ENCODE results near the gene SLC26A11.
"Not testable (repeated sequence)": the region's sequence is repeated elsewhere in the genome, so short reads cannot be mapped to it uniquely, and the experiment has no call there.

SLC26A11 gene

DNA sequence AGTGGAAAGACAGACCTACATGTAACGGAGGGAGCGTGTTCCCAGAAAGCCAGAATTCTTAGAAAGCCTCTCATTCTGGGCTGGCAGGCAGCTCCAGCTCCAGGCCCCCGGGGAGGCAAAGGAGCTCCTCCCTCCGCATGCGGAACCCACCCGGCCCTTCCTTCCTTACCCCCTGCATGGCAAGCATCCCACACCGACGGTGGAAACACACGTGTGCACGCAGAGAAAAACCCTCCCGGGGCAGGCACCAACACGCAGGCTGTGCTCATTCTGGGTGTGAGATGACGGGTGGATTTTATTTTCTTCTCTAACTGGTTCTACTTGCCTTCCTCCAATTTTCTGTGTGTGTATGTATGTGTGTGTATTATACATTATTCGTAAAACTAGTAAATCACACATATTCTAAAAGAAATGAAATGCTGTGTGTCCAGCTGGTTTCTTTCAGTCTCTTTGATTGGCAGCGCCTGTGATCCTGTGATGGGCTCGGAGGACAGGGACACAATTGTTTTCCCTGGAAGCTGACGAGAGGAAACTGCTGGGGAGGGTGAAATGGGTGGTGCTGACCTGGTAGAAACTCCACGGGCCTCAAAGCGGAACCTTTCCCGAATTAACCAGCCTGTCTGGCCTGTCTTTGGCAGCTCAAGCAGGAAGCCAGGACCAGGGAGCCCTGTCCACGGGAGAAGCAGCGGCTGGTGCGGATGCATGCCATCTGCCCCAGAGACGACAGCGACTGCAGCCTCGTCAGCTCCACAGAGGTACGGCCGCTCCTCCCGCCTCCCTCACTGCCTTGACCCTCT, 28.2 kb upstream of the SLC26A11 start:
- TF ChIP-seq, protein P1, sequence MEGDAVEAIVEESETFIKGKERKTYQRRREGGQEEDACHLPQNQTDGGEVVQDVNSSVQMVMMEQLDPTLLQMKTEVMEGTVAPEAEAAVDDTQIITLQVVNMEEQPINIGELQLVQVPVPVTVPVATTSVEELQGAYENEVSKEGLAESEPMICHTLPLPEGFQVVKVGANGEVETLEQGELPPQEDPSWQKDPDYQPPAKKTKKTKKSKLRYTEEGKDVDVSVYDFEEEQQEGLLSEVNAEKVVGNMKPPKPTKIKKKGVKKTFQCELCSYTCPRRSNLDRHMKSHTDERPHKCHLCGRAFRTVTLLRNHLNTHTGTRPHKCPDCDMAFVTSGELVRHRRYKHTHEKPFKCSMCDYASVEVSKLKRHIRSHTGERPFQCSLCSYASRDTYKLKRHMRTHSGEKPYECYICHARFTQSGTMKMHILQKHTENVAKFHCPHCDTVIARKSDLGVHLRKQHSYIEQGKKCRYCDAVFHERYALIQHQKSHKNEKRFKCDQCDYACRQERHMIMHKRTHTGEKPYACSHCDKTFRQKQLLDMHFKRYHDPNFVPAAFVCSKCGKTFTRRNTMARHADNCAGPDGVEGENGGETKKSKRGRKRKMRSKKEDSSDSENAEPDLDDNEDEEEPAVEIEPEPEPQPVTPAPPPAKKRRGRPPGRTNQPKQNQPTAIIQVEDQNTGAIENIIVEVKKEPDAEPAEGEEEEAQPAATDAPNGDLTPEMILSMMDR (conservative IDR thresholded peaks at IDR 0.05; ENCODE audit: control insufficient read depth, insufficient read depth, low read depth, low read length) = no peak
- no peak for DNase-seq (ENCODE audit: low read depth)
- H3K4me3 ChIP-seq (ENCODE audit: control insufficient read depth, low read depth, low read length) = no peak overlapping the region

DNA sequence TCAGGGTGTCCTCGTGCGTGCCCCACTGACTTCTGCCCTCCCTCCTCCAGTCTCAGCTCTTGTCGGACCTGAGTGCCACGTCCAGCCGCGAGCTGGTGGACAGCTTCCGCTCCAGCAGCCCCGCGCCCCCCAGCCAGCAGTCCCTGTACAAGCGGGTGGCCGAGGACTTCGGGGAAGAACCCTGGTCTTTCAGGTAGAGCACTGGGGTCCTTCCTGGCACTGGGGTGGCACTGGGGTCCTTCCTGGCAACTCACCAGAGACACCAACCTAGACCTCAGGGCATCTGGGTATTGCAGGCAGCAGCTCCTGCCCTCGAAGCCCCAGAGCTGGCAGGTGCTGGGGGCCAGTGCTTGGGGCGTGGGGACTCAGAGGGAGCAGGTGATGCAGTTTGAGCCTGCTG, 25.1 kb upstream of the SLC26A11 start:
- H3K4me3 ChIP-seq (ENCODE audit: control insufficient read depth, low read depth, low read length) = no peak overlapping the region
- no peak for DNase-seq (ENCODE audit: low read depth)
- TF ChIP-seq, protein P1 (conservative IDR thresholded peaks at IDR 0.05; ENCODE audit: control insufficient read depth, insufficient read depth, low read depth, low read length) = no peak

- H3K4me3 ChIP-seq (ENCODE audit: control insufficient read depth, low read depth, low read length) = no peak overlapping the region
- TF ChIP-seq, protein P1 (conservative IDR thresholded peaks at IDR 0.05; ENCODE audit: control insufficient read depth, insufficient read depth, low read depth, low read length) = peak; percentile 90
- no peak for DNase-seq (ENCODE audit: low read depth)
These were observed 24.3 kb upstream of the SLC26A11 start for GRCh38 chr17:80195671-80196529.

GRCh38 chr17:80196652-80197051, 23.6 kb upstream of the SLC26A11 start:
- TF ChIP-seq, protein P1 (conservative IDR thresholded peaks at IDR 0.05; ENCODE audit: control insufficient read depth, insufficient read depth, low read depth, low read length) = no peak
- DNase-seq (ENCODE audit: low read depth) = no peak
- H3K4me3 ChIP-seq (ENCODE audit: control insufficient read depth, low read depth, low read length) = no peak overlapping the region

DNA sequence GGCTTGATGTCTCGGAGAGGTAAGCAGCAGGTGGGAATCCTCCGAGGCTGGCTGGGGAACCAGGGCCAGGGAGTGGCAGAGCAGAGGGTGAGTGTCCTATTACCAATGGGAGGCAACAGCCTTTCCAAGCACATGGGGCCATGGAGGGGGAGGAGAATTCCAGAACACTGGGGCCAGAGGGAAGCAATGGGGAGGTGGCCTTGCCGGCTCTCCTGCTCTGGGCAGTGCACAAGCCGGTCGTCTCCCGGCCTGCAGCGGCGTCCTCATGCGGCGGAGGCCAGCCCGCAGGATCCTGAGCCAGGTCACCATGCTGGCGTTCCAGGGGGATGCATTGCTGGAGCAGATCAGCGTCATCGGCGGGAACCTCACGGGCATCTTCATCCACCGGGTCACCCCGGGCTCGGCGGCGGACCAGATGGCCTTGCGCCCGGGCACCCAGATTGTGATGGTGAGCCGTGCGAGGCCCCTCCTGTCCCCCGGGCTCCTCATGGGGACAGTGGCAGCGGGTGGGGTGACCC, 22.0 kb upstream of the SLC26A11 start:
- no peak for DNase-seq (ENCODE audit: low read depth)
- TF ChIP-seq, protein P1 (conservative IDR thresholded peaks at IDR 0.05; ENCODE audit: control insufficient read depth, insufficient read depth, low read depth, low read length) = no peak
- no peak overlapping the region for H3K4me3 ChIP-seq (ENCODE audit: control insufficient read depth, low read depth, low read length)

DNA sequence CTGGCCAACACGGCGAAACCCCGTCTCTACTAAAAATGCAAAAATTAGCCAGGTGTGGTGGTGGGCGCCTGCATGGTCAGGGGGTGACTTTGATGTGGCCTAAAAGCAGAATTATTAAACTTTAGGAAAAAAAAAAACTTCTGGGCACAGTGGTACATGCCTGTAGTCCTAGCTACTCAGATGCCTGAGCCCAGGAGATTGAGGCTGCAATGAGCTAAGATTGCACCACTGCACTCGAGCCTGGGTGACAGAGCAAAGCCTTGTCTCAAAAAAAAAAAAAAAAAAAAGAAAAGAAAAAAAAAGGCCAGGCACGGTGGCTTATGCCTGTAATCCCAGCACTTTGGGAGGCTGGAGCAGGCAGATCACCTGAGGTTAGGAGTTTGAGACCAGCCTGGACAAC, 20.9 kb upstream of the SLC26A11 start:
- H3K4me3 ChIP-seq (ENCODE audit: control insufficient read depth, low read depth, low read length); DNase-seq (ENCODE audit: low read depth): not testable (repeated sequence)

- TF ChIP-seq, protein P1 (conservative IDR thresholded peaks at IDR 0.05; ENCODE audit: control insufficient read depth, insufficient read depth, low read depth, low read length) = no peak
- no peak overlapping the region for H3K4me3 ChIP-seq (ENCODE audit: control insufficient read depth, low read depth, low read length)
- DNase-seq (ENCODE audit: low read depth) = no peak
These were observed 18.8 kb upstream of the SLC26A11 start for GRCh38 chr17:80201446-80201845.
